Testis (tissue), 2 donors: Measurements from ENCODE around the gene IL1RL1.

ENCODE experiments used
- CTCF ChIP-seq, 3 experiments: fragments of 450-650 bp in 2 of 3; fragments of 200-600 bp in 1 of 3; sonication (generic) in 1 of 3; IDR thresholded peaks; one replicate each; pipeline ENCODE4 v1.5.1; 2016 to 2019; ENCODE audit warnings: antibody characterized with exemption in 3 of 3, mild to moderate bottlenecking in 2 of 3, moderate library complexity in 1 of 3
- POLR2A ChIP-seq: fragments of 450-650 bp; IDR thresholded peaks from one replicate; pipeline ENCODE4 v1.6.1; 2017; ENCODE audit warnings: antibody characterized with exemption, mild to moderate bottlenecking, moderate library complexity

GRCh38 chr2:102295566-102295965 lies 15.8 kb upstream of the IL1RL1 start:
- no peak for TF ChIP-seq CTCF (IDR thresholded peaks at IDR 0.05)
- no peak for TF ChIP-seq POLR2A
